Esophagus muscularis mucosa (tissue), 4 donors: ENCODE measurements around the gene DMD.

Source experiments
- EP300 ChIP-seq: sonication (generic); formaldehyde crosslinking; IDR thresholded peaks from one replicate; pipeline ENCODE4 v1.6.1; 2017; ENCODE audit warnings: antibody characterized with exemption
- POLR2A ChIP-seq: fragments of 450-650 bp; IDR thresholded peaks from one replicate; pipeline ENCODE4 v1.6.1; 2017; ENCODE audit warnings: antibody characterized with exemption, moderate library complexity, mild to moderate bottlenecking, low read depth
- TF ChIP-seq, protein P1 (sequence below), 3 experiments: fragments of 200-600 bp in 2 of 3; fragments of 450-650 bp in 1 of 3; sonication (generic) in 2 of 3; IDR thresholded peaks; one replicate each; pipeline ENCODE4 v1.5.1; 2017 to 2019; ENCODE audit warnings: antibody characterized with exemption in 3 of 3, mild to moderate bottlenecking in 2 of 3, moderate library complexity in 1 of 3

- TF ChIP-seq, protein P1, sequence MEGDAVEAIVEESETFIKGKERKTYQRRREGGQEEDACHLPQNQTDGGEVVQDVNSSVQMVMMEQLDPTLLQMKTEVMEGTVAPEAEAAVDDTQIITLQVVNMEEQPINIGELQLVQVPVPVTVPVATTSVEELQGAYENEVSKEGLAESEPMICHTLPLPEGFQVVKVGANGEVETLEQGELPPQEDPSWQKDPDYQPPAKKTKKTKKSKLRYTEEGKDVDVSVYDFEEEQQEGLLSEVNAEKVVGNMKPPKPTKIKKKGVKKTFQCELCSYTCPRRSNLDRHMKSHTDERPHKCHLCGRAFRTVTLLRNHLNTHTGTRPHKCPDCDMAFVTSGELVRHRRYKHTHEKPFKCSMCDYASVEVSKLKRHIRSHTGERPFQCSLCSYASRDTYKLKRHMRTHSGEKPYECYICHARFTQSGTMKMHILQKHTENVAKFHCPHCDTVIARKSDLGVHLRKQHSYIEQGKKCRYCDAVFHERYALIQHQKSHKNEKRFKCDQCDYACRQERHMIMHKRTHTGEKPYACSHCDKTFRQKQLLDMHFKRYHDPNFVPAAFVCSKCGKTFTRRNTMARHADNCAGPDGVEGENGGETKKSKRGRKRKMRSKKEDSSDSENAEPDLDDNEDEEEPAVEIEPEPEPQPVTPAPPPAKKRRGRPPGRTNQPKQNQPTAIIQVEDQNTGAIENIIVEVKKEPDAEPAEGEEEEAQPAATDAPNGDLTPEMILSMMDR (IDR thresholded peaks at IDR 0.05), result no peak
- no peak for TF ChIP-seq EP300
- TF ChIP-seq POLR2A, result no peak
These were observed 2098.9 kb downstream of the DMD start for GRCh38 chrX:31112226-31112999.
